HEK293T (cell line): ENCODE measurements around the gene MMP24.
"Not testable (repeated sequence)": the region's sequence is repeated elsewhere in the genome, so short reads cannot be mapped to it uniquely, and the experiment has no call there.

Experiments
- CTCF ChIA-PET: fragments of 350-600 bp; formaldehyde crosslinking; extraction: SDS; loops from one replicate; lab custom pipeline; 2021; ENCODE audit warnings: antibody characterized with exemption, inconsistent platforms; lab: Yijun Ruan, JAX
- POLR2A ChIA-PET: fragments of 350-600 bp; formaldehyde crosslinking; extraction: SDS; loops from one replicate; lab custom pipeline; 2020; ENCODE audit warnings: antibody characterized with exemption, inconsistent platforms; lab: Yijun Ruan, JAX
- DNase-seq: peaks from one replicate; pipeline ENCODE4 v3.0.0; 2012; ENCODE audit warnings: mixed read lengths; ENCODE audit errors: extremely low spot score
- ARNT ChIP-seq: fragments of 450-650 bp; IDR thresholded peaks from 2 replicates; pipeline ENCODE4 v1.6.1; 2017; ENCODE audit warnings: mild to moderate bottlenecking
- BHLHE40 ChIP-seq: fragments of 450-650 bp; IDR thresholded peaks from 2 replicates; pipeline ENCODE4 v1.6.1; 2016; ENCODE audit warnings: mild to moderate bottlenecking, moderate library complexity, borderline replicate concordance
- CTBP1 ChIP-seq: fragments of 450-650 bp; IDR thresholded peaks from 2 replicates; pipeline ENCODE4 v1.6.1; 2016; ENCODE audit warnings: borderline replicate concordance
- ELF4 ChIP-seq: fragments of 450-650 bp; IDR thresholded peaks from 2 replicates; pipeline ENCODE4 v1.6.1; 2017; ENCODE audit warnings: antibody characterized with exemption
- FOXA1 ChIP-seq: fragments of 450-650 bp; IDR thresholded peaks from 2 replicates; pipeline ENCODE4 v1.6.1; 2016; ENCODE audit warnings: mild to moderate bottlenecking
- FOXK2 ChIP-seq: fragments of 450-650 bp; IDR thresholded peaks from 2 replicates; pipeline ENCODE4 v1.6.1; 2016; ENCODE audit warnings: mild to moderate bottlenecking
- FOXM1 ChIP-seq: fragments of 450-650 bp; IDR thresholded peaks from 2 replicates; pipeline ENCODE4 v1.6.1; 2017; ENCODE audit warnings: mild to moderate bottlenecking, borderline replicate concordance
- HDGF ChIP-seq: fragments of 450-650 bp; IDR thresholded peaks from 2 replicates; pipeline ENCODE4 v1.6.1; 2017; ENCODE audit warnings: antibody characterized with exemption, borderline replicate concordance
- L3MBTL2 ChIP-seq: fragments of 450-650 bp; conservative IDR thresholded peaks from 2 replicates; pipeline ENCODE4 v1.6.1; 2016; ENCODE audit warnings: mild to moderate bottlenecking
- LEF1 ChIP-seq: fragments of 450-650 bp; IDR thresholded peaks from 2 replicates; pipeline ENCODE4 v1.6.1; 2017; ENCODE audit warnings: mild to moderate bottlenecking, borderline replicate concordance
- NFRKB ChIP-seq: fragments of 450-650 bp; IDR thresholded peaks from 2 replicates; pipeline ENCODE4 v1.6.1; 2016; ENCODE audit warnings: mild to moderate bottlenecking, moderate library complexity
- PKNOX1 ChIP-seq: fragments of 450-650 bp; IDR thresholded peaks from 2 replicates; pipeline ENCODE4 v1.6.1; 2016
- SP1 ChIP-seq: fragments of 450-650 bp; IDR thresholded peaks from 2 replicates; pipeline ENCODE4 v1.6.1; 2017
- SUZ12 ChIP-seq: fragments of 450-650 bp; IDR thresholded peaks from 2 replicates; pipeline ENCODE4 v1.6.1; 2016; ENCODE audit warnings: mild to moderate bottlenecking
- TARDBP ChIP-seq: fragments of 450-650 bp; IDR thresholded peaks from 2 replicates; pipeline ENCODE4 v1.6.1; 2016
- ZNF384 ChIP-seq: fragments of 450-650 bp; IDR thresholded peaks from 2 replicates; pipeline ENCODE4 v1.6.1; 2016

The MMP24 gene

GRCh38 chr20:35314816-35315631 is 88.5 kb downstream of the MMP24 start:
- CTCF ChIA-PET = interaction anchor here (1.0 kb wide), 1 partner anchor 11 kb away, joined by 3 read pairs; no protein-coding TSS in a partner anchor
- POLR2A ChIA-PET = no interaction called here
- TF ChIP-seq PKNOX1 = no peak
- no peak for TF ChIP-seq ELF4
- TF ChIP-seq HDGF = no peak
- TF ChIP-seq CTBP1 = no peak
- no peak for TF ChIP-seq FOXA1
- DNase-seq = no peak

GRCh38 chr20:35315632-35316020 is 89.1 kb downstream of the MMP24 start:
- CTCF ChIA-PET = interaction anchor here (1.0 kb wide), 1 partner anchor 11 kb away, joined by 3 read pairs; no protein-coding TSS in a partner anchor
- DNase-seq, POLR2A ChIA-PET: not testable (repeated sequence)

- ChIA-PET POLR2A (no interaction called here), CTCF (no interaction called here)
- no peak for DNase-seq
- TF ChIP-seq BHLHE40 (no peak), ELF4 (no peak), L3MBTL2 (no peak), PKNOX1 (no peak), ARNT (no peak), FOXA1 (no peak), CTBP1 (no peak), FOXK2 (no peak), TARDBP (no peak), ZNF384 (no peak), NFRKB (no peak), SP1 (no peak), SUZ12 (no peak), FOXM1 (no peak), LEF1 (no peak), HDGF (no peak)
Measured at GRCh38 chr20:35316086-35316485, 89.6 kb downstream of the MMP24 start.

GRCh38 chr20:35317416-35318210 is 91.1 kb downstream of the MMP24 start:
- DNase-seq = no peak
- POLR2A ChIA-PET = interaction anchor here (0.6 to 2.2 kb wide), 5 partner anchors 9 to 137 kb away, joined by 3 to 14 read pairs (median 5); partner anchors contain the start of genes CEP250 and EIF6
- CTCF ChIA-PET = interaction anchor here (0.7 to 3.7 kb wide), 4 partner anchors 11 to 121 kb away, joined by 5 to 27 read pairs (median 12); partner anchors contain the start of gene GDF5
- no peak for TF ChIP-seq PKNOX1
- TF ChIP-seq FOXK2 = no peak

GRCh38 chr20:35318502-35319157 is 92.1 kb downstream of the MMP24 start:
- TF ChIP-seq BHLHE40 (no peak), ARNT (no peak), FOXA1 (no peak), FOXM1 (no peak), SP1 (no peak), FOXK2 (no peak), PKNOX1 (no peak), NFRKB (no peak), CTBP1 (no peak), TARDBP (no peak), LEF1 (no peak), ELF4 (no peak), L3MBTL2 (no peak)
- POLR2A ChIA-PET = interaction anchor here (1.0 to 2.2 kb wide), 4 partner anchors 10 to 136 kb away, joined by 4 to 14 read pairs (median 6); partner anchors contain the start of genes CEP250 and EIF6
- CTCF ChIA-PET = interaction anchor here (0.6 to 3.7 kb wide), 4 partner anchors 12 to 225 kb away, joined by 3 to 27 read pairs (median 11); no protein-coding TSS in a partner anchor
- no peak for DNase-seq
